Measurements from ENCODE around the gene AGAP3. TPM values are rescaled to one million over a fixed set of nuclear protein-coding genes. Genes with fewer than 3 reads are reported as not detected.

The AGAP3 gene
- total RNA-seq, 1 donor from 2014 or later, result 135 TPM

- no peak for DNase-seq (ENCODE audit: extremely low spot score, unreplicated experiment)
- no peak for TF ChIP-seq CTCF (IDR thresholded peaks at IDR 0.05)
- no peaks in the 10 kb centered on the region for H3K27me3 Mint-ChIP-seq (ENCODE audit: unreplicated experiment)
- H3K27ac Mint-ChIP-seq (ENCODE audit: unreplicated experiment), result no peak overlapping the region
- H3K36me3 Mint-ChIP-seq (ENCODE audit: unreplicated experiment), result peaks cover 47% of the 10 kb centered on the region
- H3K4me1 Mint-ChIP-seq (ENCODE audit: unreplicated experiment), result peaks cover 6% of the 10 kb centered on the region
- no peak overlapping the region for H3K4me3 Mint-ChIP-seq (ENCODE audit: unreplicated experiment)
- H3K9me3 Mint-ChIP-seq (ENCODE audit: unreplicated experiment), result no peaks in the 10 kb centered on the region
Measured at GRCh38 chr7:151128144-151128543, 41.9 kb downstream of the AGAP3 start.

- no peak overlapping the region for H3K4me3 Mint-ChIP-seq (ENCODE audit: unreplicated experiment)
Measured at GRCh38 chr7:151128716-151129115, 42.4 kb downstream of the AGAP3 start.

GRCh38 chr7:151129117-151129959 lies 43.1 kb downstream of the AGAP3 start:
- Mint-ChIP-seq H3K9me3 (ENCODE audit: unreplicated experiment) (no peaks in the 10 kb centered on the region), H3K4me3 (ENCODE audit: unreplicated experiment) (no peak overlapping the region), H3K4me1 (ENCODE audit: unreplicated experiment) (peaks cover 6% of the 10 kb centered on the region), H3K36me3 (ENCODE audit: unreplicated experiment) (peaks cover 35% of the 10 kb centered on the region), H3K27me3 (ENCODE audit: unreplicated experiment) (no peaks in the 10 kb centered on the region), H3K27ac (ENCODE audit: unreplicated experiment) (no peak overlapping the region)
- TF ChIP-seq CTCF (IDR thresholded peaks at IDR 0.05), result no peak
- no peak for DNase-seq (ENCODE audit: extremely low spot score, unreplicated experiment)

More at GRCh38 chr7:151128716-151129115, 42.4 kb downstream of the AGAP3 start:
- no peaks in the 10 kb centered on the region for H3K9me3 Mint-ChIP-seq (ENCODE audit: unreplicated experiment)
- TF ChIP-seq CTCF (IDR thresholded peaks at IDR 0.05), result no peak
- no peak overlapping the region for H3K27ac Mint-ChIP-seq (ENCODE audit: unreplicated experiment)
- H3K27me3 Mint-ChIP-seq (ENCODE audit: unreplicated experiment), result no peaks in the 10 kb centered on the region
- peaks cover 6% of the 10 kb centered on the region for H3K4me1 Mint-ChIP-seq (ENCODE audit: unreplicated experiment)
- peaks cover 42% of the 10 kb centered on the region for H3K36me3 Mint-ChIP-seq (ENCODE audit: unreplicated experiment)
- no peak for DNase-seq (ENCODE audit: extremely low spot score, unreplicated experiment)

GRCh38 chr7:151129960-151130591 lies 43.8 kb downstream of the AGAP3 start:
- Mint-ChIP-seq H3K4me3 (ENCODE audit: unreplicated experiment) (no peak overlapping the region), H3K4me1 (ENCODE audit: unreplicated experiment) (peaks cover 6% of the 10 kb centered on the region), H3K36me3 (ENCODE audit: unreplicated experiment) (peaks cover 32% of the 10 kb centered on the region), H3K9me3 (ENCODE audit: unreplicated experiment) (no peaks in the 10 kb centered on the region), H3K27ac (ENCODE audit: unreplicated experiment) (no peak overlapping the region), H3K27me3 (ENCODE audit: unreplicated experiment) (no peaks in the 10 kb centered on the region)
- DNase-seq (ENCODE audit: extremely low spot score, unreplicated experiment), result no peak
- TF ChIP-seq CTCF (IDR thresholded peaks at IDR 0.05), result no peak

GRCh38 chr7:151130741-151131157 lies 44.5 kb downstream of the AGAP3 start:
- DNase-seq (ENCODE audit: extremely low spot score, unreplicated experiment), result no peak
- no peak overlapping the region for H3K4me3 Mint-ChIP-seq (ENCODE audit: unreplicated experiment)
- no peak overlapping the region for H3K27ac Mint-ChIP-seq (ENCODE audit: unreplicated experiment)
- peaks cover 37% of the 10 kb centered on the region for H3K36me3 Mint-ChIP-seq (ENCODE audit: unreplicated experiment)
- no peak for TF ChIP-seq CTCF (IDR thresholded peaks at IDR 0.05)
- peaks cover 2% of the 10 kb centered on the region for H3K4me1 Mint-ChIP-seq (ENCODE audit: unreplicated experiment)
- no peaks in the 10 kb centered on the region for H3K27me3 Mint-ChIP-seq (ENCODE audit: unreplicated experiment)
- no peaks in the 10 kb centered on the region for H3K9me3 Mint-ChIP-seq (ENCODE audit: unreplicated experiment)
